Loucy (cell line): ENCODE data around the gene PLXDC1.

Source experiments
- H2AFZ ChIP-seq: fragments of 200-600 bp; sonication (generic); 2 replicates; pipeline ENCODE4 v1.6.0; 2016; ENCODE audit warnings: antibody characterized with exemption, mild to moderate bottlenecking, low read length, moderate library complexity
- H3F3A ChIP-seq: fragments of 200-600 bp; 2 replicates; pipeline ENCODE4 v1.6.0; 2016; ENCODE audit warnings: antibody characterized with exemption, low read depth, mild to moderate bottlenecking
- H3K27me3 ChIP-seq: fragments of 200-600 bp; sonication (generic); 2 replicates; pipeline ENCODE4 v1.6.1; 2014; ENCODE audit warnings: low read length, mild to moderate bottlenecking; ENCODE audit not compliant: insufficient read depth, poor library complexity, severe bottlenecking
- H3K36me3 ChIP-seq: fragments of 200-600 bp; sonication (generic); 2 replicates; pipeline ENCODE4 v1.6.1; 2016; ENCODE audit warnings: low read length; ENCODE audit not compliant: insufficient read depth
- H3K4me1 ChIP-seq: fragments of 200-600 bp; sonication (generic); 2 replicates; pipeline ENCODE4 v1.5.1; 2014; ENCODE audit warnings: low read length, mild to moderate bottlenecking; ENCODE audit not compliant: insufficient read depth, poor library complexity, severe bottlenecking
- H3K4me2 ChIP-seq: fragments of 200-600 bp; sonication (generic); 2 replicates; pipeline ENCODE4 v1.6.0; 2014; ENCODE audit warnings: antibody characterized with exemption, low read length, low read depth, mild to moderate bottlenecking; ENCODE audit not compliant: poor library complexity, severe bottlenecking
- H3K4me3 ChIP-seq: fragments of 200-600 bp; sonication (generic); 2 replicates; pipeline ENCODE4 v1.5.1; 2014; ENCODE audit warnings: low read length, mild to moderate bottlenecking, mixed read lengths; ENCODE audit not compliant: poor library complexity, severe bottlenecking
- H3K79me2 ChIP-seq: fragments of 200-600 bp; sonication (generic); 2 replicates; pipeline ENCODE4 v1.6.1; 2014; ENCODE audit warnings: low read length; ENCODE audit not compliant: insufficient read depth
- H3K9ac ChIP-seq: fragments of 200-600 bp; sonication (generic); 2 replicates; pipeline ENCODE4 v1.6.0; 2014; ENCODE audit warnings: mild to moderate bottlenecking, low read depth, low read length, moderate library complexity; ENCODE audit not compliant: poor library complexity, severe bottlenecking
- H3K9me2 ChIP-seq: fragments of 200-600 bp; sonication (generic); replicated peaks from 2 replicates; pipeline ENCODE4 v1.6.1; 2016; ENCODE audit warnings: low read depth, low read length, mixed read lengths
- H3K9me3 ChIP-seq: fragments of 200-600 bp; sonication (generic); 2 replicates; pipeline ENCODE4 v1.6.1; 2014; ENCODE audit warnings: mild to moderate bottlenecking, antibody characterized with exemption, low read length, low read depth; ENCODE audit not compliant: insufficient read depth
- H4K20me1 ChIP-seq: fragments of 200-600 bp; sonication (generic); 2 replicates; pipeline ENCODE4 v1.6.0; 2014; ENCODE audit warnings: antibody characterized with exemption, low read length, mild to moderate bottlenecking; ENCODE audit not compliant: insufficient read depth, poor library complexity, severe bottlenecking
- EZH2phosphoT487 ChIP-seq: fragments of 200-600 bp; IDR thresholded peaks from 2 replicates; pipeline ENCODE4 v1.6.1; 2018; ENCODE audit warnings: antibody characterized with exemption, mild to moderate bottlenecking, moderate library complexity, borderline replicate concordance
- TF ChIP-seq, protein P1 (sequence below): fragments of 200-600 bp; sonication (generic); conservative IDR thresholded peaks from 2 replicates; pipeline ENCODE4 v1.5.1; 2014; ENCODE audit warnings: mild to moderate bottlenecking, antibody characterized with exemption, low read length

PLXDC1 gene

DNA sequence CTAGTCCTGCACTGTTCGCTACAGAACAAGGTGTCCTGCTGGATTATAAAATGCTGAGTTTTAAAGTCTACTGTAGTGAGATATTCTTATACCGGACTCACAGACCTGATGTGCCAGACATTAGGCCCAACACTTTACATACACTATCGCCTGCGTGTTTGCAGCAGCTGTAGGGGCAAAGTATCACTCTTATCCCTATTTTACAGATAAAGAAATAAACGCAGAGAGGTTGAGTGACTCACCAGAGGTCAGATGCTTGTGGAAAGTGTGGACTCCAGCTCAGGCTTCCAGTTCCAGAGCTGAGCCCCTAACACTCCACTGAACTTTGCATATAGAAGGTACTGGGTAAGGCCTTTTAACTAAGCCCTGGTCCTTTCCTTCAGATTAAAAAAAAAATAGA, 47.4 kb downstream of the PLXDC1 start:
- TF ChIP-seq, protein P1, sequence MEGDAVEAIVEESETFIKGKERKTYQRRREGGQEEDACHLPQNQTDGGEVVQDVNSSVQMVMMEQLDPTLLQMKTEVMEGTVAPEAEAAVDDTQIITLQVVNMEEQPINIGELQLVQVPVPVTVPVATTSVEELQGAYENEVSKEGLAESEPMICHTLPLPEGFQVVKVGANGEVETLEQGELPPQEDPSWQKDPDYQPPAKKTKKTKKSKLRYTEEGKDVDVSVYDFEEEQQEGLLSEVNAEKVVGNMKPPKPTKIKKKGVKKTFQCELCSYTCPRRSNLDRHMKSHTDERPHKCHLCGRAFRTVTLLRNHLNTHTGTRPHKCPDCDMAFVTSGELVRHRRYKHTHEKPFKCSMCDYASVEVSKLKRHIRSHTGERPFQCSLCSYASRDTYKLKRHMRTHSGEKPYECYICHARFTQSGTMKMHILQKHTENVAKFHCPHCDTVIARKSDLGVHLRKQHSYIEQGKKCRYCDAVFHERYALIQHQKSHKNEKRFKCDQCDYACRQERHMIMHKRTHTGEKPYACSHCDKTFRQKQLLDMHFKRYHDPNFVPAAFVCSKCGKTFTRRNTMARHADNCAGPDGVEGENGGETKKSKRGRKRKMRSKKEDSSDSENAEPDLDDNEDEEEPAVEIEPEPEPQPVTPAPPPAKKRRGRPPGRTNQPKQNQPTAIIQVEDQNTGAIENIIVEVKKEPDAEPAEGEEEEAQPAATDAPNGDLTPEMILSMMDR: no peak
- no peak for TF ChIP-seq EZH2phosphoT487
- Histone ChIP-seq H3K9me2 (no peaks in the 10 kb centered on the region), H2AFZ (no peak overlapping the region), H3K79me2 (no peaks in the 10 kb centered on the region), H3F3A (no peaks in the 10 kb centered on the region), H4K20me1 (no peaks in the 10 kb centered on the region), H3K36me3 (no peaks in the 10 kb centered on the region), H3K9me3 (no peaks in the 10 kb centered on the region), H3K4me2 (no peak overlapping the region), H3K4me1 (peaks cover 3% of the 10 kb centered on the region), H3K27me3 (no peaks in the 10 kb centered on the region), H3K4me3 (no peak overlapping the region), H3K9ac (no peak overlapping the region)

DNA sequence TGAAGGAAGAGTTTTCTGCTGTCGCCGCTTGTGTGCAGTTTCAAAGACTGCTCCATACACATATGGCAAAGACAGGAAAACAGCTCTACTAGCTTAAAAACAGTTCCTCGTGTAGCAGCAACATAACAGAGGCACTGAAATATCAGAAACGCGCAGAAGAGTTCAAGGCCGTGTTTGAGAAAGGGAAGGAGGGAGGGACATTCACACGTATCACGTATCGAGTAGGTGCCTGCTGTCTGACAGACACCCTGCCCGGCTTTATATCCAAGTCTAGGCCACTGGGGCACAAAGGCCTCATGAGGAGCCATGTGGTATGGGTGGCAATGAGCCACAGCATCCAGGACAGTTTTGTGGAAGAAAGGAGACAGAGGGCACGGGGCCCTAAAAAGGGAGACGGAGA, 50.3 kb downstream of the PLXDC1 start:
- no peak overlapping the region for H3K4me2 ChIP-seq
- H3K4me3 ChIP-seq: no peak overlapping the region
- no peaks in the 10 kb centered on the region for H4K20me1 ChIP-seq
- no peaks in the 10 kb centered on the region for H3K9me3 ChIP-seq
- H3F3A ChIP-seq: peaks cover 12% of the 10 kb centered on the region
- TF ChIP-seq EZH2phosphoT487: no peak
- TF ChIP-seq, protein P1: no peak
- H3K79me2 ChIP-seq: no peaks in the 10 kb centered on the region
- peaks cover 22% of the 10 kb centered on the region for H3K4me1 ChIP-seq
- H3K27me3 ChIP-seq: no peaks in the 10 kb centered on the region
- no peak overlapping the region for H2AFZ ChIP-seq
- no peaks in the 10 kb centered on the region for H3K36me3 ChIP-seq
- H3K9me2 ChIP-seq: no peaks in the 10 kb centered on the region
- H3K9ac ChIP-seq: no peak overlapping the region

DNA sequence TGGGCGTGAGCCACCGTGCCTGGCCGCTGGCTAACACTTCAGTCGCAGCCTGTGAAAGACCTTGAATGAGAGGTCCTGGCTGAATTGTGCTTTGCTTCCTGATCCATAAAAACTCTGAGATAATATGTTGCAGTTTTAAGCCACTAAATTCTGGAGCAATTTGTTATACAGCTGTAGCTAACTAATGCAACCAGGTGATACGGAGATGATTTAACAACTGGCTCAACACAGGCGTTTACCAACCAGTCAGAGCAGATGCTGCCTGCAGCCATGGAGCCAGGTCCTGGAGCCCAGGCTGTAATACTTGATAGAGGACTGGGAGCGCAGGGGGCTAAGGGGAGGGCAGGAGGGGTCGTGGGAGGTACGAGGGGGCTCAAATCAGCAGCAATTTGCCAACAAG, 50.9 kb downstream of the PLXDC1 start:
- H4K20me1 ChIP-seq: no peaks in the 10 kb centered on the region
- no peaks in the 10 kb centered on the region for H3K9me3 ChIP-seq
- no peak overlapping the region for H3K4me2 ChIP-seq
- TF ChIP-seq EZH2phosphoT487: no peak
- TF ChIP-seq, protein P1: no peak
- no peaks in the 10 kb centered on the region for H3K9me2 ChIP-seq
- no peak overlapping the region for H3K4me3 ChIP-seq
- no peaks in the 10 kb centered on the region for H3K27me3 ChIP-seq
- peaks cover 27% of the 10 kb centered on the region for H3K4me1 ChIP-seq
- no peak overlapping the region for H2AFZ ChIP-seq
- no peaks in the 10 kb centered on the region for H3K36me3 ChIP-seq
- H3K79me2 ChIP-seq: no peaks in the 10 kb centered on the region
- peaks cover 12% of the 10 kb centered on the region for H3F3A ChIP-seq
- no peak overlapping the region for H3K9ac ChIP-seq
